ENCODE results near the gene PLXDC1.

PLXDC1 gene

GRCh38 chr17:39192901-39193300 is 41.5 kb upstream of the PLXDC1 start:
- no peak for DNase-seq (ENCODE audit: extremely low read depth, low read depth)
- TF ChIP-seq, protein P1, sequence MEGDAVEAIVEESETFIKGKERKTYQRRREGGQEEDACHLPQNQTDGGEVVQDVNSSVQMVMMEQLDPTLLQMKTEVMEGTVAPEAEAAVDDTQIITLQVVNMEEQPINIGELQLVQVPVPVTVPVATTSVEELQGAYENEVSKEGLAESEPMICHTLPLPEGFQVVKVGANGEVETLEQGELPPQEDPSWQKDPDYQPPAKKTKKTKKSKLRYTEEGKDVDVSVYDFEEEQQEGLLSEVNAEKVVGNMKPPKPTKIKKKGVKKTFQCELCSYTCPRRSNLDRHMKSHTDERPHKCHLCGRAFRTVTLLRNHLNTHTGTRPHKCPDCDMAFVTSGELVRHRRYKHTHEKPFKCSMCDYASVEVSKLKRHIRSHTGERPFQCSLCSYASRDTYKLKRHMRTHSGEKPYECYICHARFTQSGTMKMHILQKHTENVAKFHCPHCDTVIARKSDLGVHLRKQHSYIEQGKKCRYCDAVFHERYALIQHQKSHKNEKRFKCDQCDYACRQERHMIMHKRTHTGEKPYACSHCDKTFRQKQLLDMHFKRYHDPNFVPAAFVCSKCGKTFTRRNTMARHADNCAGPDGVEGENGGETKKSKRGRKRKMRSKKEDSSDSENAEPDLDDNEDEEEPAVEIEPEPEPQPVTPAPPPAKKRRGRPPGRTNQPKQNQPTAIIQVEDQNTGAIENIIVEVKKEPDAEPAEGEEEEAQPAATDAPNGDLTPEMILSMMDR (IDR thresholded peaks at IDR 0.05; ENCODE audit: low read depth, low read length, missing control alignments): no peak
- H3K4me3 ChIP-seq (replicated peaks; ENCODE audit: low read depth, low read length): no peak overlapping the region

DNA sequence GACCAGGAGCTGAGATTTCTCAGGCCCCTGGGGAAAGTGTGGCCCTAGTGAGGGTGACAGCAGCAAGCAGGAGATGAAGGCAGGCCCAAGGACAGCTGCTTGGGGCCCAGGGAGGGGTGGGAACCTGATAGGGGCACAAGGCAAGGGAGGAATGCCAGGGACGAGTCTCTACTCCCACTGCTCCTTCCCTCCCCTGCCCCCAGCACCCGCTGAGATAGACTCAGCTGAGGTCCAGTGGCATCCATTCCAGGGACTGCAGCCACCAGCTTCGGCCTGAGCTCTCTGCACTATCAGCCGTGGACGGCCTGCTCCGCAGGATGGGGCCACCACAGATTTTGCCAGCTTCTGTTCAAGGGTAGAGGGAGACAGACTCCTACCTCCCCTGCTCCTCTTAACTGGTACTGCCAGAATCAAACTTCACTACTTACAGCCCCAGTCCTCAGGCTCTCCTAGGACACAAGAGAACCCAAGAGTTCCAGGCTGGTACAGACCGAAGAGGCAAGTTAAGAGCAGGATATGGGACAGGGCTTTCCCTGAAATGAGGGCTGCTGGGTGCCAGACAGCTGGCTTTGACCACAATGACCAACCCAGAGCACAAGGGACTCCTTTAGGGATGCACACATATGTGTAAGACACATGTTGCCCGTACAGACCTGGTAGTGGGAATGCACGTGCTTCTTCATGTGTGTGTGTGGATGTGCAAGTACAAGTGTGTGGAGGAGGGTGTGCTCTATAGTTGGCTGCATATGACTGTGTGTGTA is 40.5 kb upstream of the PLXDC1 start:
- TF ChIP-seq, protein P1 (IDR thresholded peaks at IDR 0.05; ENCODE audit: low read depth, low read length, missing control alignments): no peak
- DNase-seq (ENCODE audit: extremely low read depth, low read depth): no peak
- H3K4me3 ChIP-seq (replicated peaks; ENCODE audit: low read depth, low read length): no peak overlapping the region

DNA sequence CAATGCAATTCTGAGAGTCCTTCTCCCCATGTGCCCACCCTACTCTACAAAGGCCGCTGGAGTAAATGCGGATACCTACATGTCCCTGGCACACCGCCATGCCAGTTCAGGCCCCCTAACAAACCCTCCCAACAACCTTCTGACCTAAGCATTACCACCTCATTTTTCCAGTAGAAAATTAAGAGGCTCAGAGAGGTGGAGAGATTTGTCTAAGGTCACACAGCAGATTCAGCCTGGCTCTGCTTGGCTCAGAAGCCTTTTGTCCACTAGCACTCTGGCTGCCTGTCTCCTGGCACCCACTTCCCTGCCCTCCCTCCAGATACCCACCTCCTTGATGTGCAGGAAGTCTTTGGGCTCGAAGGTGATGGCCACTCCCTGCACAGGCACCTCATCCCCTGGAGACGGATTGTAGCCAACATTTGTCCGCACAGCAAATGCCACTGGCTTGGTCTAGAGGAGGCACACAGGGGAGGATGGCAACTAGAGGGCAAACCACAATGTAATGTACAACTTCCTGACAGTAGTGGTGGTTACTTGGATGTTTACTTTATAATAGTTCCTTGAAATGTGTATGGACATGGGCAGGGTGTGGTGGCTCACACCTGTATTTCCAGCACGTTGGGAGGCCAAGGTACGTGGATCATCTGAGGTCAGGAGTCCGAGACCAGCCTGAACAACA is 35.9 kb upstream of the PLXDC1 start:
- DNase-seq (ENCODE audit: extremely low read depth, low read depth): no peak
- no peak overlapping the region for H3K4me3 ChIP-seq (replicated peaks; ENCODE audit: low read depth, low read length)
- TF ChIP-seq, protein P1 (IDR thresholded peaks at IDR 0.05; ENCODE audit: low read depth, low read length, missing control alignments): no peak

- H3K4me3 ChIP-seq (replicated peaks; ENCODE audit: low read depth, low read length): no peak overlapping the region
- DNase-seq (ENCODE audit: extremely low read depth, low read depth): no peak
- TF ChIP-seq, protein P1 (IDR thresholded peaks at IDR 0.05; ENCODE audit: low read depth, low read length, missing control alignments): no peak
Measured at GRCh38 chr17:39186481-39187002, 35.1 kb upstream of the PLXDC1 start.

DNA sequence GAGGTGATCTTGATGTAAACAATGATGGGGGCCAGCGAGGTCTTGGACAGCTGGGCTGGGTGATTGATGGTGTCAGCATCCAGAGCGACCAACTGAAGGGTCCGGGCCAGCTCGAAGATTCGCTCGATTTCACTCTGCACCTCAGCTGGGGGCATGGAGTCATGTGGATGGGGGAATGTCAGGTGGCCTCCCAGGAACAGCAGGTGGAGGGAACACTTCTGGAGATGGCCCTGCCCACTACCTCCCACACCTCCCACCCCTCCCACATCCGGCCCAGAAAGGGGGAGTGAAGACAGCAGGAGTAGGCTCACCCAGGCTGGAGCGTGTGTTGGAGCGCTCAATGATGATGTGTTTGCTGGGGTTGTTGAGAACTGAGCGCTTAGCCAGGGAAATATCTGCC is 32.3 kb upstream of the PLXDC1 start:
- TF ChIP-seq, protein P1 (IDR thresholded peaks at IDR 0.05; ENCODE audit: low read depth, low read length, missing control alignments): no peak

DNA sequence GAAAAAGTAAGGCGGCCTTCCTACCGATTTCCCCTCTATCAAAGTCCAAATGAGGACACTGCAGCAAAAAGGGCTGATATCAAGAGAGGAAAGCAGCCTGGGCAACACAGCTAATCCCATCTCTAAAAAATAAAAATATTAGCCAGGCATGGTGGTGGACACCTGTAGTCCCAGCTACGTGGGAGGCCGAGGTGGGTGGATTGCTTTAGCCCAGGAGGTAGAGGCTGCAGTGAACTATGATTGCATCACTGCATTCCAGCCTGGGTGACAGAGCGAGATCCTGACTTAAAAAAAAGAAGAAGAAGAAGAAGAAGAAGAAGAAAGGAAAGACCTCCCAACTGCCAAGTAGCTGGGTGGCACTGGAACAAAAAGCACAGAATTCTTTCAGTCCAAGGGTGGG is 31.6 kb upstream of the PLXDC1 start:
- no peak for DNase-seq (ENCODE audit: extremely low read depth, low read depth)
- TF ChIP-seq, protein P1 (IDR thresholded peaks at IDR 0.05; ENCODE audit: low read depth, low read length, missing control alignments): no peak
- H3K4me3 ChIP-seq (replicated peaks; ENCODE audit: low read depth, low read length): no peak overlapping the region

More for the DNA sequence above, 32.3 kb upstream of the PLXDC1 start:
- no peak overlapping the region for H3K4me3 ChIP-seq (replicated peaks; ENCODE audit: low read depth, low read length)
- DNase-seq (ENCODE audit: extremely low read depth, low read depth): no peak

Data from HFF-Myc (cell line).